HepG2 (cell line): Measurements from ENCODE around the gene SEC14L5. TPM values are rescaled to one million over a fixed set of nuclear protein-coding genes. Genes with fewer than 3 reads are reported as not detected.

ENCODE experiments used
- ATAC-seq: fragments of 200-7000 bp; cut with Tn5 transposase; 3 replicates; pipeline ENCODE4 v1.9.1; 2020; ENCODE audit warnings: mild to moderate bottlenecking, moderate library complexity
- BruUV-seq: library from RNA; stranded (reverse); fragments of 400-500 nt; replicated peaks from 2 replicates; lab custom pipeline; 2021; lab: Mats Ljungman, UMichigan
- CTCF ChIA-PET: fragments of 300-600 bp; formaldehyde crosslinking; extraction: SDS; loops from one replicate; lab custom pipeline; 2021; ENCODE audit warnings: low total read pairs, inconsistent platforms, low intra/inter-chr PET ratio; lab: Yijun Ruan, JAX
- POLR2A ChIA-PET: fragments of 350-600 bp; sonication (Branson Sonifier 250); formaldehyde crosslinking; loops from one replicate; lab custom pipeline; 2020; ENCODE audit warnings: antibody characterized with exemption, inconsistent platforms; lab: Yijun Ruan, JAX
- DNase-seq: peaks from one replicate; pipeline ENCODE4 v3.0.0-alpha.2; 2015; ENCODE audit warnings: low spot score
- FAIRE-seq: peaks from 3 replicates; lab custom pipeline; 2011; peaks lifted over from hg19 to GRCh38; lab: Jason Lieb, UNC
- H2AFZ ChIP-seq: one replicate; pipeline ENCODE4 v1.6.1; 2011; ENCODE audit warnings: low read length, inconsistent platforms
- H3K27ac ChIP-seq: fragments of 300-600 bp; 3 replicates; pipeline ENCODE4 v1.8.0; 2011; ENCODE audit warnings: mixed run types, mild to moderate bottlenecking, mixed read lengths, low read length, inconsistent platforms; ENCODE audit not compliant: insufficient read depth; ENCODE audit errors: extremely low read length
- H3K27me3 ChIP-seq, 2 experiments: fragments of 200-600 bp in 1 of 2; 2 replicates in 1 of 2; 3 replicates in 1 of 2; pipeline versions ENCODE4 v1.6.0 to v1.8.0; 2011; ENCODE audit warnings: low read length in 2 of 2, mild to moderate bottlenecking in 2 of 2, moderate library complexity in 2 of 2, inconsistent platforms in 1 of 2; ENCODE audit not compliant: insufficient read depth in 2 of 2, control insufficient read depth in 1 of 2
- H3K36me3 ChIP-seq, 2 experiments: fragments of 200-600 bp in 1 of 2; replicated peaks in 1 of 2; 2 replicates in 1 of 2; 3 replicates in 1 of 2; pipeline versions ENCODE4 v1.5.1 to v1.8.0; 2011; ENCODE audit warnings: low read length in 2 of 2, inconsistent platforms in 1 of 2; ENCODE audit not compliant: insufficient read depth in 2 of 2, control insufficient read depth in 1 of 2
- H3K4me1 ChIP-seq: 2 replicates; pipeline ENCODE4 v1.5.1; 2012; ENCODE audit warnings: low read length, inconsistent platforms; ENCODE audit not compliant: insufficient read depth
- H3K4me2 ChIP-seq: 2 replicates; pipeline ENCODE4 v1.6.0; 2011; ENCODE audit warnings: low read depth, low read length, inconsistent platforms
- H3K4me3 ChIP-seq, 3 experiments: fragments of 200-600 bp in 1 of 3; sonication (generic), shearing (Covaris generic) in 1 of 3; replicated peaks in 1 of 3; 2 replicates each; pipeline ENCODE4 v1.5.1; 2011 to 2016; ENCODE audit warnings: low read length in 3 of 3, inconsistent platforms in 2 of 3, low read depth in 2 of 3, mild to moderate bottlenecking in 2 of 3, control low read depth in 1 of 3, mixed read lengths in 1 of 3; ENCODE audit not compliant: insufficient read depth in 1 of 3
- H3K79me2 ChIP-seq: one replicate; pipeline ENCODE4 v1.6.1; 2011; ENCODE audit warnings: low read length, inconsistent platforms; ENCODE audit not compliant: insufficient read depth
- H3K9ac ChIP-seq: 2 replicates; pipeline ENCODE4 v1.6.0; 2011; ENCODE audit warnings: mild to moderate bottlenecking, low read depth, low read length, inconsistent platforms; ENCODE audit not compliant: insufficient read depth
- H3K9me3 ChIP-seq: 2 replicates; pipeline ENCODE4 v1.5.1; 2012; ENCODE audit warnings: mild to moderate bottlenecking, low read length
- H4K20me1 ChIP-seq: 2 replicates; pipeline ENCODE4 v1.6.0; 2011; ENCODE audit warnings: inconsistent platforms, mild to moderate bottlenecking, low read length, moderate library complexity; ENCODE audit not compliant: insufficient read depth
- ARNT ChIP-seq: fragments of 450-650 bp; IDR thresholded peaks from 2 replicates; pipeline ENCODE4 v1.6.1; 2017
- CCAR2 ChIP-seq: fragments of 200-400 bp; formaldehyde crosslinking; optimal IDR thresholded peaks from 2 replicates; pipeline ENCODE3; 2018; ENCODE audit warnings: low read depth, mild to moderate bottlenecking, low read length, moderate library complexity
- KLF15 ChIP-seq: sonication (generic); formaldehyde crosslinking; IDR thresholded peaks from 2 replicates; pipeline ENCODE4 v1.8.1; 2023; ENCODE audit warnings: borderline replicate concordance, mild to moderate bottlenecking, inconsistent platforms, missing genetic modification reagents, mixed read lengths
- NPAS2 ChIP-seq: sonication (generic); formaldehyde crosslinking; IDR thresholded peaks from 2 replicates; pipeline ENCODE4 v1.8.0; 2022; ENCODE audit warnings: mild to moderate bottlenecking, missing genetic modification reagents, borderline replicate concordance
- TARDBP ChIP-seq: sonication (generic); formaldehyde crosslinking; IDR thresholded peaks from 2 replicates; pipeline ENCODE4 v1.8.0; 2022; ENCODE audit warnings: mild to moderate bottlenecking, missing genetic modification reagents
- TSC22D2 ChIP-seq: sonication (generic); formaldehyde crosslinking; IDR thresholded peaks from 2 replicates; pipeline ENCODE4 v1.5.1; 2020; ENCODE audit warnings: missing genetic modification reagents, mild to moderate bottlenecking, borderline replicate concordance
- ZIK1 ChIP-seq: sonication (generic); formaldehyde crosslinking; IDR thresholded peaks from 2 replicates; pipeline ENCODE4 v1.5.0; 2020; ENCODE audit warnings: mild to moderate bottlenecking, low read depth, missing genetic modification reagents, borderline replicate concordance
- ZNF703 ChIP-seq: sonication (generic); formaldehyde crosslinking; IDR thresholded peaks from 2 replicates; pipeline ENCODE4 v1.5.1; 2020; ENCODE audit warnings: missing genetic modification reagents, mild to moderate bottlenecking, moderate library complexity, borderline replicate concordance
- WGBS: methylation state at CpG from one replicate; pipeline ENCODE4 v1.1.6; 2017; ENCODE audit warnings: low lambda C conversion rate; 5-methylcytosine and 5-hydroxymethylcytosine counted together
- in situ Hi-C: cut with HindIII; loops from 2 replicates; pipeline ENCODE4 v1.10.0; 2017; ENCODE audit warnings: low pct_unique_long_range_greater_than_20kb; ENCODE audit not compliant: extremely low pct_ligation_motif_present
- intact Hi-C: fragments of 100-400 bp; cut with micrococcal nuclease; formaldehyde crosslinking; loops from one replicate; pipeline ENCODE4 v1.10.0; 2022; ENCODE audit not compliant: unreplicated experiment
- polyA plus RNA-seq, 8 experiments: library from polyadenylated mRNA; depleted of rRNA in 3 of 8; stranded (reverse) in 7 of 8; unstranded in 1 of 8; fragments of >200 nt; fragmentation: Illumina TruSeq in 4 of 8; extraction: Trizol in 4 of 8; gene quantifications; 2 replicates each; pipeline versions ENCODE4 v1.2.1 to v1.2.3, GENCODE V29; 2011 to 2016; ENCODE audit warnings: low read depth in 4 of 8, missing spikeins in 1 of 8, mixed read lengths in 1 of 8; ENCODE audit not compliant: insufficient read depth in 1 of 8
- total RNA-seq, 5 experiments: library from RNA; depleted of rRNA; stranded (reverse); fragments of >200 nt; fragmentation: Illumina TruSeq; extraction: Trizol; gene quantifications; 2 replicates each; pipeline ENCODE4 v1.2.3, GENCODE V29; 2016; ENCODE audit warnings: low read depth in 1 of 5
- TF ChIP-seq, protein P1 (sequence below): IDR thresholded peaks from 2 replicates; pipeline ENCODE4 v1.6.1; 2012; ENCODE audit warnings: low read depth, low read length, improper control_type of control experiment

Gene SEC14L5
- total and polyA plus RNA-seq, 2 of the 13 experiments (the other 11 are each of a cell fraction or from before 2014, with no cell fraction given): 0.40 to 0.42 TPM

DNA sequence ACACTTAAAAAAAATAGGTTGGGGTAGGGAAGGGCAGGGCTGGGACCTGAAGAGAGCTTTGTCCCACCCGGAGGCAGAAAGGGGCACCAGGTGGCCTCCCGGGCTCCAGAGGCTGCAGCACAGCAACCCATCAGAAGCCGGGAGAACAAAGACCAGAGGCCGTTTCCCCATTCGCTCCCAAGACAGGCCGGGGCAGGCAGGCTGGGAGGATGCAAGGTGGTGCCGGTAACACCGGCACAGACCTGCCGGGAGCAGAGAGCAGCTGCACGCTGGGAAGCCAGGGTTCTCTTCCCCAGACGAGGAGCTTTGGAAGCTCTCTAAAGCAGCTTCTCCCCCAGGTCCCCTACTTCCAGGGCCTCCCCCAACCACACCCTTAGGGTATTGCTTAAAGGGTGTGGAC is 26.7 kb upstream of the SEC14L5 start:
- CTCF ChIA-PET: no interaction called here
- BruUV-seq: no TSS peak
- peaks cover 6% of the 10 kb centered on the region; the same call in 1 of the 2 replicates for H3K9me3 ChIP-seq
- no peak for FAIRE-seq
- in situ Hi-C loops (no loop called here), intact Hi-C loops (no loop called here)
- H3K4me2 ChIP-seq: no peak overlapping the region
- H3K4me1 ChIP-seq: peaks cover 12% of the 10 kb centered on the region; the same call in 1 of the 2 replicates
- 90% methylated on average over 11 of the region's 11 CpGs for WGBS
- TF ChIP-seq ARNT (no peak), TARDBP (CRISPR knock-in tag) (no peak), ZNF703 (CRISPR knock-in tag) (no peak), NPAS2 (no peak), KLF15 (CRISPR knock-in tag) (no peak), ZIK1 (CRISPR knock-in tag) (no peak), TSC22D2 (CRISPR knock-in tag) (no peak), CCAR2 (no peak)
- TF ChIP-seq, protein P1, sequence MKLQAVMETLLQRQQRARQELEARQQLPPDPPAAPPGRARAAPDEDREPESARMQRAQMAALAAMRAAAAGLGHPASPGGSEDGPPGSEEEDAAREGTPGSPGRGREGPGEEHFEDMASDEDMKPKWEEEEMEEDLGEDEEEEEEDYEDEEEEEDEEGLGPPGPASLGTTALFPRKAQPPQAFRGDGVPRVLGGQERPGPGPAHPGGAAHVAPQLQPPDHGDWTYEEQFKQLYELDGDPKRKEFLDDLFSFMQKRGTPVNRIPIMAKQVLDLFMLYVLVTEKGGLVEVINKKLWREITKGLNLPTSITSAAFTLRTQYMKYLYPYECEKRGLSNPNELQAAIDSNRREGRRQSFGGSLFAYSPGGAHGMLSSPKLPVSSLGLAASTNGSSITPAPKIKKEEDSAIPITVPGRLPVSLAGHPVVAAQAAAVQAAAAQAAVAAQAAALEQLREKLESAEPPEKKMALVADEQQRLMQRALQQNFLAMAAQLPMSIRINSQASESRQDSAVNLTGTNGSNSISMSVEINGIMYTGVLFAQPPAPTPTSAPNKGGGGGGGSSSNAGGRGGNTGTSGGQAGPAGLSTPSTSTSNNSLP: no peak
- H2AFZ ChIP-seq: no peak overlapping the region
- DNase-seq: no peak
- H3K79me2 ChIP-seq: peaks cover 2% of the 10 kb centered on the region
- ATAC-seq: no peak
- H4K20me1 ChIP-seq: no peaks in the 10 kb centered on the region
- H3K9ac ChIP-seq: no peak overlapping the region
- H3K4me3 ChIP-seq: no peak overlapping the region
- no peak overlapping the region for H3K27ac ChIP-seq
- POLR2A ChIA-PET: interaction anchor here (1.0 to 1.6 kb wide), 3 partner anchors 12 to 26 kb away, joined by 3 to 6 read pairs (median 4); no protein-coding TSS in a partner anchor
- peaks cover 0 to 1% of the 10 kb centered on the region in 2 experiments; a peak in 2 of 5 replicates for H3K36me3 ChIP-seq
- no peaks in the 10 kb centered on the region for H3K27me3 ChIP-seq
